Measurements from ENCODE around the gene CCDC187.
"Not testable (repeated sequence)": the region's sequence is repeated elsewhere in the genome, so short reads cannot be mapped to it uniquely, and the experiment has no call there.

Gene CCDC187

GRCh38 chr9:136266641-136267040 lies 37.3 kb downstream of the CCDC187 start:
- not testable (repeated sequence) for DNase-seq (ENCODE audit: low read depth in 2 of 2)

- no peak for DNase-seq (ENCODE audit: low read depth in 2 of 2)
Measured at GRCh38 chr9:136265561-136266355, 38.1 kb downstream of the CCDC187 start.

GRCh38 chr9:136264441-136265405 lies 39.2 kb downstream of the CCDC187 start:
- DNase-seq (ENCODE audit: low read depth in 2 of 2): no peak

GRCh38 chr9:136264031-136264430 lies 39.9 kb downstream of the CCDC187 start:
- no peak for DNase-seq (ENCODE audit: low read depth in 2 of 2)

GRCh38 chr9:136262671-136263178 lies 41.2 kb downstream of the CCDC187 start:
- DNase-seq (ENCODE audit: low read depth in 2 of 2): no peak

GRCh38 chr9:136261686-136262430 lies 42.0 kb downstream of the CCDC187 start:
- DNase-seq (ENCODE audit: low read depth in 2 of 2): no peak

GRCh38 chr9:136260936-136261472 lies 42.9 kb downstream of the CCDC187 start:
- DNase-seq (ENCODE audit: low read depth in 2 of 2): no peak

- no peak for DNase-seq (ENCODE audit: low read depth in 2 of 2)
Measured at GRCh38 chr9:136260521-136260920, 43.4 kb downstream of the CCDC187 start.

GRCh38 chr9:136259836-136260235 lies 44.1 kb downstream of the CCDC187 start:
- DNase-seq (ENCODE audit: low read depth in 2 of 2): no peak

GRCh38 chr9:136259517-136259813 lies 44.4 kb downstream of the CCDC187 start:
- DNase-seq (ENCODE audit: low read depth in 2 of 2): no peak

GRCh38 chr9:136258786-136259516 lies 44.9 kb downstream of the CCDC187 start:
- no peak for DNase-seq (ENCODE audit: low read depth in 2 of 2)

- DNase-seq (ENCODE audit: low read depth in 2 of 2): no peak
Measured at GRCh38 chr9:136258299-136258625, 45.6 kb downstream of the CCDC187 start.

- DNase-seq (ENCODE audit: low read depth in 2 of 2): no peak
Measured at GRCh38 chr9:136257381-136258298, 46.3 kb downstream of the CCDC187 start.

- no peak for DNase-seq (ENCODE audit: low read depth in 2 of 2)
Measured at GRCh38 chr9:136255896-136256890, 47.7 kb downstream of the CCDC187 start.

GRCh38 chr9:136255166-136255538 lies 48.7 kb downstream of the CCDC187 start:
- DNase-seq (ENCODE audit: low read depth in 2 of 2): no peak

- no peak for DNase-seq (ENCODE audit: low read depth in 2 of 2)
Measured at GRCh38 chr9:136254381-136255165, 49.3 kb downstream of the CCDC187 start.

- DNase-seq (ENCODE audit: low read depth in 2 of 2): no peak
Measured at GRCh38 chr9:136253246-136254130, 50.4 kb downstream of the CCDC187 start.
